Tongue (tissue), 2 donors: ENCODE results near the gene MGMT. TPM values are rescaled to one million over a fixed set of nuclear protein-coding genes. Genes with fewer than 3 reads are reported as not detected.

Experiments
- DNase-seq: peaks from one replicate; pipeline ENCODE4 v3.0.0-alpha.2; 2015
- total RNA-seq: library from RNA; depleted of rRNA; stranded (reverse); fragments of >200 nt; gene quantifications from one replicate; pipeline ENCODE4 v1.2.3, GENCODE V29; 2014

Gene MGMT
- total RNA-seq, 1 donor from 2014 or later: 37.8 TPM

DNA sequence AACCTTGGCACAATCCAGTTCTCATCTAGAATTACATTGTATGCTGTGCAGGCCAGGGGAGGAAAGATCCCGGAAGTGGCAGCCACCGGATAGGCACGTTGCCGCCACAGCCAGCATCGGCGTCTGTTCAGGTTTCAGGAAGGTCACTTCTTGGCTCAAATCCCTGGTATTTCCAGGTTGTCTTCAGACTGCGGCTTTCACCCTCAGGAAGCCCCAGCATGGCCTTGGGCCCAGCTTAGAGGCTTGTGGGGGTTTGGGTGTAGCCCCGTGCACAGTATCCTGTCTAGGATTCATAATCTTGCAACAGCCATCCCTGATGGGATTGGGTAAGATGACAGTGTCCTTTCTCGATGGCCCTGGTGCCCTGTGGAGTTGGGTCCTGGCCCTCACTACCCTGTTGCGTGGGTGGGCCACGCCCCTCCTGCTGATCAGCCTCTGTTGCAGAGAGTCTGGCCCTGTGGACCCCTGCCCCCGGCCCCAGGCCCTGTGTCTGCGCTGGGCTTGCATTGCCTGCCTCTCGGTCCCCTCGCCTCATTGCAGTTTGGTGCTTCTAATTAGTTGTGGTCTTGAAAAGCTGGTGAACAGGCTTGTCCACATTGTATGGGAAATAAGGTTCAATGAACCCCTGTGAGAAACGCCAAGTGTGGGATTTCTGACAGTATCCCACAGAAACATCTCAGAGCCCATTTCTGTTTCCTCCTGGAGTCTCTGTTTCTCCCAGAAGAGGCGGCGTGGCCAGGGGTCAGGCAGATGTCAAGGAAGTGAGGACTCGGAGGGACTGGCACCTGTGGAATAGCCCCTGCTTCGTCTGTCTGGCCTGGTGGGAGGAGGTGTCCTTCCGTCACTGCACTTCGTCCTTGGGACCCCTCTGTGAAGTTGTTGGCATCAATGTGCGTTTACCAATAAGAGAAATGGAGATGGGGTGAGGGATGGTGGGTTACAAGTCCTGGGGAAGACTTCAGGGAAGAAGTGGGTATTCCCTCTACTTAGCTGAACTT lies 77.5 kb downstream of the MGMT start:
- DNase-seq: no peak

DNA sequence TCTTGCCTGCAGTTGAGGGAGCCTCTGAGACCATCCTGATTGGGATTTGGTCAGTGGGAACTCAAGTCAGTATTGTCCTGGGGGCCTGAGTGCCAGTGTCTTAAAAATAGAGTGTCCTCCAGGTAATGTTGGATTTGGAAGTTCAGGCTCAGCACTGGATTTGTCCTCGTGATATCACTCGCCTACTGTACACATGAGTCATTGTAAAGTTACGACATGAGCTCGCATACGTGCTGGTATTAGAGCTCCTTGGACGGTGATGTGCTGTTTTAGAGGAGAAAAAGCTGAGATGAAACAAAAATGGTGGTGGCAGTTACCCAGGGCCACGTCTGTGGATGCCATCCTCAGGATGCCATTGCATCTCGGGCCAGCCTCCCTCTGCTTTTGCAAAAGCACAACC lies 78.2 kb downstream of the MGMT start:
- DNase-seq: no peak

DNA sequence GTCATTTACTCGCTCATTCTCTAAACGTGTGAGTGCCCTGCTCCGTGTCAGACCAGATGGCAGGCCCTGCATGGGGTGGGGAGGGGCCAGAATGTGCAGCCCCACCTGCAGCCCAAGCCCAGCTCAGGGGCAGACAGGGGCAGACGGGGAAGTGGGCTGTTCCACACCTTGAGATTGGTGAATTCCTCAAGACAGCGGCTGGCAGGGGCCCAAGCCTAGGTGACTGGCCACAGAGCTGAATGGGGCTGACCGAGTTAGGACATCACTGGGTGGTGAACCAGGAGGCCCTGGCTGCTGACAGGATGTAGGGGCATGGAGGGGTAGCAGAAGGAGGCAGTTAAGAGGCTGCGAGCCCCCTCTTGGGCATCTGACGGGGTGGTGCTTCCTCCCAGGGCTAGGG lies 79.1 kb downstream of the MGMT start:
- no peak for DNase-seq

DNA sequence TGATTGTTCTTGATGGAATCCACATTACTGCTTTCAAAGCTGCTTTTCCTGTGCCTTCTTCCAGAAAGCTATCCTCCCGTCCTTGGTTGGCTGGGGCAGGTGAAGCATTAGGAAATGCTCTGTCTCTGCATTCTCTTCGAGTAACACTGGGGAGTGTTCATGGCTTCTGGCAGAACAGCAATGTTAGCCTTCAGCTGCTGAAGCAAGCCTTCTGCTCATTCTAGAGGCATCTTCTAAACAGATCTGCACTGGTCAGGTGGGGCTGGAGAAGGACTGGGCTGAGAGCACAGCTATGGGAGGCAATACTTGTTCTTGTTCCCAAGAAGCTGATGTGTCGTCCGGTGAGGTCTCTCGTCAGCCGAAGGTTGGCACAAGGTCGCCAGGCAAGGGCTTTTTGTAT lies 80.6 kb downstream of the MGMT start:
- DNase-seq: no peak

DNA sequence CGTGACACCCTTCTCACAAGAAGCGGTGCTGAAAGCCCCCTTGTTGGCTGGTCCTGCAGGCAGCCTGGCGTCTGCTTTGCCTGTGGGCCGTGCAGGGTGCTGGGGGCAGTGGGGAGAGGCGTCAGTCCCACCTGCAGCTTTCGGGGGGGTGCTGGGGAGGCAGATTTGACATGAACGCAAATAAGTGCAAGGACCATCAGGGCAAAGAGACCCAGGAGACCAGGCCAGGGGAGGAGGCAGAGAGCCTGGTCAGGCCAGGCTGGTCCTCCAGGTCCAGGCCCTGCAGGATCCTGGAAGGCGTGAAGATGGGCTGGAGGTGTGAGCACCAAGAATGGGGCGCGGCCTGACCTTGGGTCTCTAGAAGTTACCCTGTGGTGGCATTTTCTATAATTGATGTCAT lies 81.6 kb downstream of the MGMT start:
- no peak for DNase-seq

DNA sequence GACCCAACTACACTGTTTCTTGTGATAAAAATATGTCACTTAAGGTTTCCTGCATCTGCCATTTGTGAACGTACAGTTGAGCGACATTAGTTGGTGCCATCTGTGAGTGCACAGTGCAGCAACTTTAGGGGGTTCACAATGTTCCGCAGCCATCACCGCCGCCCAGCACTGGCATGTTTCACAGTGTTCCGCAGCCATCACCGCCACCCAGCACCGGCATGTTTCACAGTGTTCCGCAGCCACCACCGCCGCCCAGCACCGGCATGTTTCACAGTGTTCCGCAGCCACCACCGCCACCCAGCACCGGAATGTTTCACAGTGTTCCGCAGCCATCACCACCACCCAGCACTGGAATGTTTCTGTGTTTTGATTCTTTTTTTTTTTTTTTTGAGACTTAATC lies 83.0 kb downstream of the MGMT start:
- DNase-seq: no peak

DNA sequence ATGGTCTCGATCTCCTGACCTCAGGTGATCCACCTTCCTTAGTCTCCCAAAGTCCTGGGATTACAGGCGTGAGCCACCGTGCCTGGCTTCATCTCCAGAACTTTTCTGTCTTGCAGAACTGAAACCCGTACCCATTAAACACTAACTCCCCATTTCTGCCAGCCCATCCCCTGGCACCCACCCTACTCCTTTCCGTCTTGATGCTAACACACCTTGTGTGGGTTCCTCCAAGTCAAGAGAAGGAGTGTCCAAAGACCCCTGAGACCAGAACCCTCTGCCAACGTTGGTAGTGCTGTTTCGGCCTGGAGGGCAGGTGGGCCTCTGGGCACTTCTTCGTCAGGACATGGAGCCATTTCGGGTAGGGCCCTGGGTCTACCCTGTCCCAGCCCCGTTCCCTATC lies 83.6 kb downstream of the MGMT start:
- DNase-seq: no peak

DNA sequence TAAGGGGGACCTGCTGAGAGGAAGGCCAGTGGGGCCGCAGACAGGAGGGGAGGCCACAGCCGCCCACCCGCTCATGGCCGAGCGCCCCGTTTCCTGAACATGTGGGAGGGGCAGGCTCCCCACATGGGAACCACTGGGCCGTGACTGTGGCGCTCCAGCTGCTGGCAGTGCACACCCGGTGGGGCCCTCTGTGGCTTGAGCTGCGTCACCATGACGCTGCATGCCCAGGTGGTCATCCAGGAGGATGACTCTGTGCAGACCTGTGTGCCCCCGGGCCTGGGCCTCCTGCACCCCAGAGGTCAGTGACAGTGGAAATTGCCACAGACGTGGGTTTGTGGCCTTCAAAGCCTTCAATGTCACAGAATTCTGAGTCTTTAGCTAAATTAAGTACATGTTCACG lies 85.1 kb downstream of the MGMT start:
- DNase-seq: no peak

DNA sequence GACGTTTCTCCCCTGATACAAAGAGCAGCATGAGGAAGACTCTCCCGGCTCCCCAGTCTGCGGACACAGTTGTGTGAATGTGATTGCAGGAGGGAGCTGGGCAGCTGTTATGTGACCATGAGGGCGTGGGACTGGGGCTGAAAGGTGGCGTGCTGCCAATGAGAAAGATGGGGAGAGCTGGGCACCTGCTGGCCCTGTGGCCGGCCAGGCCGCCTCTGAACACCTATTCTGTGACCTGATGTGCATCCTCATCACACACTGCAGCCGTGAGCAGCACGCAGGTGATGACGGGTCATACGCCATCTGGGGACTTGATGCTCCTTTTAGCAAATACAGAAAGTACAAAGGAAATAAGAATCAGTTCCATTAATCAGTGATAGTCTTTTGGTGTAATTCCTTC lies 86.9 kb downstream of the MGMT start:
- DNase-seq: no peak

DNA sequence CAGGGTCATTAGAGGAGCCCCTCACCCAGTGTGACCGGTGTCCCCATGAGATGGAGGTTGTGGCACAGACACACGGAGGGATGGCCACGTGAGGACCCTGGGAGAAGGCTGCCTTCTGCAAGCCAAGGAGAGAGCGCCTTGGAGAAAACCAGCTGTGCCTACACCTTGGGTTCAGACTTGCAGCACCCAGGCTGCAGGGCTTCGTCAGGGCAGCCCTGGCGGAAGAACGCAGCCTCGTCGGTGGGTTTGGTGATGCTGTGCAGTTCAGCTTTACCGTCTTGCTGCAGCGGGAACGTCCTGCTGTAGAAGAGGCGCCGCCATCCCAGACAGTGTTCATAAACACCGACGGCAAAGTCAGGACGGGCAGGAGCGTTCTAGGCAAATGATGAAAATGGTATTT lies 89.3 kb downstream of the MGMT start:
- no peak for DNase-seq

DNA sequence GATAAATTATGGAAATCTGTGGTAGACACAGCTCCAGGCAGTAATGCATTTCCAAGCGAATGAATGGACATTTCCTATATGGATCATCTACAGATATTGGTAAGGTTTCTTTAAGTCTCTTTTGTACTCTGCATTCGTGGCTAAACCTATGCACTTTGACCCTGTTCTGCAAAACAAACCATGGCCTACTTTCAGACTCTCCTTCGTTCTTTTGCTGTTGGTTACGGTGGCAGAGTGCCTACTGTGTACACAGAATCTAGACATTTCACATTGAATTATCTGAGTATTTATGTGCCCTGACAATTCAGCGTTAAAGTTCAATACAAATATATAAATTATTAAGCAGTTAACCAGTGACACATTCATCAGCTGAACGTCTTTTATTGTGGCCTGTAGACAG lies 93.3 kb downstream of the MGMT start:
- no peak for DNase-seq

DNA sequence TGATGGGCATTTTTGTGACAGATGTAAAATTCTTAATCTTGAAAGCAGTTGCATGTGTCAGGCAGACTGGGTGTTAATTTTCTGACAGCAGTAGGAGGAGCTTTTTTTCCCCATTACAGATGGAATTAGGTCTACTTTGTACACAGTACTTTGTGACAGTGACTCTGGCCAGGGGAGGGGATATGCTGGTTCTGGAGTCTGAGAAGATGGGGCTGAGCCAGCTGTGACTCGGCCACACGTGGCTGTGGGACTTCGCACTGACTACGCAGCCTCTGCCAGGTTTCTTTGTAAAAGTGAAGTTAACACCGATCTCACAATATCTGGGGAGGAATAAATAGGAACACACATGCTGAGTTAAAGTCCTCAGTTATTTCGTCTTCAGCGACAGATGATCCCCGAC lies 95.4 kb downstream of the MGMT start:
- no peak for DNase-seq

DNA sequence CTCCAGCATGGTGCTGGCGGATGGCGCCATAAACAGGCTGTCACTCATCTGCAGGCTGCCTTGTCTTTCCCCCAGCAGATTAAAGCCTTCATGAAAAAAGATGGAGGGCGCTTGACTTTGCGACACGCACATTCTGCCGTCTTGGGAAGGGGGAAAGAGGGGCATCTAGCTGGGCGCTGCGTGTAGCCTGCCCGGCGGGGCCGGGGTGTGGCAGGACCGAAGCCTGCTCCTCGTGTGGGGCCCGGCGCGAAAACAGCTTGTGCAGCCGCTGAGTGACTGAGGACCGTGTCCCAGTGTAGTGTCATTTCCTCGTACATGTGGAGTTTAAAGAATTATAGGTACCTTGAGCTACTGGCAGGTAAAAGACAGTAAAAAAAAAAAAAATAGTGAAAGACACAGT lies 97.9 kb downstream of the MGMT start:
- DNase-seq: no peak

DNA sequence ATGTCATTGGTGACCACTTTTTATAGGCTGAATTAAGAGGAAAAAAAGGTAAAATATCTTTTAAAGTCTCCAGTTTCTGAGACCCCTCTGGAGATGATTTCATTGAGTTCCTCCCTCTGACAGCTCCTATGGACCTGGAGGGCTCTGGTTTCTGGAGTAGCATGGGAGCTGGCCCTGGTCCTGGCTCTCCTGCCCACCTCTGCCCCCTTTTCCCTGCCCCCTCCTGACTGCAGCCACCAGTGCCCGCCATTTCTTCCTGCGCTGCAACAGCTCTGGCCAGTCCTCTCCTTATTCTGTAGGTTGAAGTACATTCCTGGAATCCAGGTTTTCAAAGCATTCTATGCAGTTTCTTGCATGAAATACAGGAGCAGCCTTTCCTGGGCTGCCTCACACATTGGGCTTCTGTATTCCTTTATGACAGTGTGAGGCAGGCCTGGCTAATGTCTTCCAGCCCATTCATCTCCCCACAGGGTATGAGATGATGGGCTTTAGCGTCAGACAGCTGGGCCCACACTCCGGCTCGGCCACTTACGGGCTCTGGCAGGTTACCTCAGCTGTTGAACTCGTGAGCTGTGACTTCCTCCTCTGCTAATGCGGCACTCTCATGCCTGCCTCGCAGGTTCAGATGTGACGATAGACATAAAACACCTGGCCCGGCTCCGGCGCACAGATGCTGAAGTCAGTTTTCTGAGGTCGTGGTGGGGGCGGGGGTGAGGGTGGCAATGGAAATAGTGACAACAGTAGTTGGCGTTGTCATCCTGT lies 101.7 kb downstream of the MGMT start:
- DNase-seq: peak; percentile 86

DNA sequence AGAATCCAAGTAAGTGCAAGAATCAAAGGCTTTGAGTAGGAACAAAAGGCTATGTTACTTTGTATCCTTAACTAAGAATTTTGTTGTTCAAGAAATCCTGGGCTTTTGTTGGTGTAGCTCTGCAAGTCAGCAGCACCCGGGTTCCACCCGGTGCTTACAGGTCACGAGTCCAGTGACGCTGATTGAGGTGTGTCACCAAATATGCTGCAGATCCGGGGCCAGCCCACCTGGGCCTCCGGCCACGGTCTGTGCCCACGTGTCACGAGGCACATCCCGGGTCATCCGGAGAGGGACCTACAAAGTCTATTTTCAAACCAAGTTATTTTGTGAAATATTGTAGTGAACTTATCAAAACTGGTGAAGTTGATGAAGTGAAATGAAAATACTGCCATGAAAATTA lies 103.1 kb downstream of the MGMT start:
- DNase-seq: no peak

DNA sequence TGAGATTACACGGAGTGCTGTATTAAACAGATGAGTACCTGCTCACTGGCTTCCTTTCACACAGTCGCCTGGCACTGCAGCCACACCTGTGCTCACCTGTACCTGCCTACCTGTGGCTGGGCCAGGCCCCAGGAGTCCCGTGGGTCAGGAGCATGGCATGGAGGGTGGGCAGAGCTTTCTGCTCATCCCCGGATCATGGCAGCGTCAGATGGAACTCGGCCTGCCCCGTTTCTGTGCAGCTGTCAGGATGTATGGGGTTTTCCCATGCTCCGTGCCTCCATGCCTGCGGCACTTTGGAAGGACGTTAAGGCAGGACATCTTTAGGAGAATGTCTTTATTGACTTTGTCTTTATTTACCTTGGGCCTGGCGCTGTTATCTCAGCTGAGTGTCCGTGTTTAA lies 112.2 kb downstream of the MGMT start:
- DNase-seq: no peak

DNA sequence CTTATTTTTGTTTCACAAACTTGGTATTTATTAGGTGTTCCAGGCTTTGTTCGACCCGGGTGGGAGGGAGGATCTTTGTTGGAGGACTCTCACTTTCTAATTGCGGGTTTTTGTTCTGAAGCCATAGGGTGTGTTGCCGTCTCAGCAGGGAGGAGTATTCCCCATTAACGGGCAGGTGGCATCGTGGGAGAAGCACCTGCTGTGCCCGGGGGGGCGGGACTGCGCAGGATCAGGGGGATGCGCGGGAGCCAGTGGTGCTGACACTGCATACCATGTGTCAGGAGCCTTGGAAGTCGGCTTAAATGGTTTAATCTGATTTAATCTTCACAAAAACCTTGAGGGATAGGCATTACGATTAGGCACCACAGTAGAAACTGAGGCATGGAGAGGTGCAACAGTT lies 113.0 kb downstream of the MGMT start:
- no peak for DNase-seq

DNA sequence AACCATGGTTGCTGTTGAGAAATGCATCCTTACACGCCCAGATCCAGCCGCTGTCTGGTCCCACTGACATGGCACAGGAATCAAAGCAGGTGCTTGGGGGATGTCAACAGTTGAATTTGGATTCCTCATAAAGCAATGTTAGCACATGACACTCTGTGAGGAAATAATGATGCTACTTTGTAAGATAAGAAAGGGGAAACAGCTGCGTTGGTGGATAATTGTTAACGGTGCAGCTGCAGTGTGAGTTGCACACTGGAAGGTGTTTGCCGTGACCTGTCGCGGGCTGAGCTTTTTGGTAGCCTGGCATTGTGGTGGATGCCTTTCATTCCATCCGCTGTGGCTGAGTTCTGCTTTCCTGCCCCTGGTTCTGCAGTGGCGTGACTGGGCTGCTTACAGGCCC lies 113.9 kb downstream of the MGMT start:
- no peak for DNase-seq

DNA sequence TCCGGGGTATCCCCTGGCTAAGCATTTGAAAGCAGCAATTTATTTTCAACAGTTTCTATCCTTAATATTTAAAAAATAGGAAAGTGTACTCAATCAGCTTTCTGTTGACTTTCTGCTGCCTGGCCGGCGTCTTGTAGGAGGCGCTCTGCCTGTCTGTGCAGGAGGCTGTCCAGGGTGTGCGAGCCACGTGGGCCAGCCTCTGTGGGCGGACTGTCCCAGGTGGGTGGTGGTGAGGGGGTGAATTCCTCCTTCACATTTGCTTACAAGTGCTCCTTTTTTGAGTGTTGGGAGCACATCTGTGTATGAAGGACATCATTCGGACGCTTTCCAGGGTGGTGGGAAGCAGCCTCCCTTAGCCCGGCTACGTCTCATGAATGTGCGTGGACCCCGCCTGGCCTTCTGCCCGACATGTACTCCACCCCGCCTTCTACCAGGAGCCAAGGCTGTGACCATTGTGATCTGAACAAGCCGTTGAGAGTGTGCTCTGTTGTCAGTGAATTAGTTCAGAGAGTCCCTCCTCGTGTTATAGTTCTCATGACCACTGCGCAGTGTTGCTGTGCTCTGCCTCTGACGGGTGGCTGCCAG lies 114.9 kb downstream of the MGMT start:
- DNase-seq: no peak

DNA sequence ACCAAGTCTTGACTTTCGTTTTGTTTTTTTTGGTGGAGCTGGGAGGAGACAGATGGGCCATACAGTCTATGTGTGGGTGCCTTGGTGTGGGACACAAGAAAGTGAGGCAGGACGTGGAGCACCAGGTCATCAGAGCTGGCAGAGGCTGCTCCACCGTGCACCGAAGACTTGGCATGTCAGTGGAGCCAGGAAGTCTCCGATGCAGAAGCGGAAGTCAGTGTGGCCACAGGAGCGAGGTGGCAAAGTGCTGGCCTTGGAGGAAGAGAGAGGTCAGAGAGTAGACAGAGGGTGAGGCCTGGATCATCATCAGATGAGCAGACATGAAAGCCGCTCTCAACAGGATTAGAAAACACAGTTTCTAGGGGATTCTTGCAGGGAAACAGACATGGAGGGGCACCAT lies 116.8 kb downstream of the MGMT start:
- DNase-seq: no peak

DNA sequence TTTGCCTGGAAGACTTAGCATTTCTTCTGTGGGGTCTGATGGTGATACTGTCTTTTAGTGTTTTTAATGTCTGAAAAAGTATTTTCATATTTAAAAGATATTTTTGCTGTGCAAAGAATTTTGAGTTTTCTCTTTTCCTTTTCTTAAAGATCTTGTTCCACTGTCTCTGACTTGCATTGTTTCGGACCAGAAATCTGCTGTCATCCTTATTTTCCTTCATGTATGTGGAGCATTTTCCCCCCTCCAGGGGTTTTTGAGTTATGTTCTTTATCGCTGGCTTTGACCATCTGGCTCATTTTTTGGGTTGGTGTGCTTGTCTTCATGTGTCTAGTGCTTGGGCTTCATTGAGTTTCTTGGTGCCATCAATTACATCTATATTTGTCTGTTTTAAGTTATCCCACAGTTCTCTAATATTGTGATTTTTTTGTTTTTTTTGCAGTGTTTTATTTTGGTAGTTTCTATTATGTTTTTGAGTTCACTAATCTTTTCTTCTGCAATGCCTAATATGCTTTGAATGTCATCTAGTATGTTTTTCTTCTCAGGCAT lies 119.9 kb downstream of the MGMT start:
- DNase-seq: no peak

DNA sequence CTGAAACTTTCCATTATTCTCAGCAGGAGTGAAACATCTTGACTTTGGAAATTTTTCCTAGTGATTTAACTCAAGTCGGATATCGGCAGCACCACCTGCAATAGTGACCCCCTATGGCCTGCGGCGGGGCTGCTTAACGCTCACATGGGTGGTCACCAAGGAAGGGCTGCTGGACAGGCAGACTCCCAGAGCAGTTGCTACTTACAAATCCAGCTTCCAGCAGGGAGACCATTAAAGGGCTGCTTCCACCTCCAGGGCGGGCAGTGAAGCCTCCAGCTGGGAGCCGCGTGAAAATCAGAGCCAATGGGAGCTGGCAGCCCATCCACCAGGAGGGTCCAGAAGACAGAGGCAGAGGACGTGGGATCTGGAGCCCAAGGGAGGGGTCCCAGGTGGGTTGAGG lies 122.5 kb downstream of the MGMT start:
- no peak for DNase-seq

DNA sequence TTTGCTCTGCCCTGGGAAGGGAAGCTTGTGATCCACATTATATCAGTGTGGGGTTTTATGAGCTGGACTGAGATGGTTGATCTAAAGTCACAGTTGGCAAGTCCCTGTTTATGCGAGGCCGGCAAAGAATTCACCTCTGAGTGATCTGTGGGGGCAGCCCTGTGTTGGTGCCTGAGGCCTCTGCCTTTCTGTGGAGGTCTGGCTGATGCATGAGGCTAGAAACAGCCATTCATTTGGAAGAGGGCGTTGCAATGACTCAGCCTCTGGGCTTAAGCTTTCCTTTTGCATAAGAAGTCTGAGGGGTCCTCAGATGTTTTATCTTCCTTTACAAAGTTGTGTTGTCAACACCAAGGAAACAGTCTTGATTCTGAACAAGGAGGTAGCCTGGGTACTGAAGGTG lies 126.9 kb downstream of the MGMT start:
- no peak for DNase-seq
